Activated CD4-positive, alpha-beta T cell treated with anti-CD3 and anti-CD28 coated beads for 48 hours (primary cell): ENCODE data around the gene LACRT.
"Not testable (repeated sequence)": the region's sequence is repeated elsewhere in the genome, so short reads cannot be mapped to it uniquely, and the experiment has no call there.

Experiments used
- DNase-seq: peaks from one replicate; pipeline ENCODE4 v3.0.0-alpha.2; 2020

The LACRT gene, protein sequence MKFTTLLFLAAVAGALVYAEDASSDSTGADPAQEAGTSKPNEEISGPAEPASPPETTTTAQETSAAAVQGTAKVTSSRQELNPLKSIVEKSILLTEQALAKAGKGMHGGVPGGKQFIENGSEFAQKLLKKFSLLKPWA

GRCh38 chr12:54634795-54635194 lies at the start of gene LACRT:
Gene LACRT (minus strand): TSS chr12:54634895. CDS start chr12:54634841, 54 bp downstream.
- no peak for DNase-seq

DNA sequence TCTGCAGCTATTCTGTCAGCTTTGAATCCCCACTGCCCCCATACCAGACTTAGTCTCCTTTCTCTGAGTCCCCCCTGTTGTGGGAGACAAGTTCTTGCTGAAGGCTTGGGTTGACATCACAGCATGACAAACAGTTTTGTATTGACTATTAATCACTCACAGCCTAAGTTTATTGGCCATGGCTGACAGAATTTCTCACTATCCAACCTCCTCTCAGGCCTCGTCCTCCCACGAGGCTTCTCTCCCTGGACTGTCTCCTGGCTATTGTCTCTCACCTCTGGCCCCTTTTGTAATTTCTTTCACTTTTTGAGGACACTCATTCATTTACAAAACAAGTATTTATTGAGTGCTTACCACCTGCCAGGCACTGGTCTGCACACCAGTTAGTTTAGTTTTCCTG lies 48.7 kb upstream of the LACRT start:
- no peak for DNase-seq

GRCh38 chr12:54682674-54683073 lies 48.0 kb upstream of the LACRT start:
- DNase-seq: no peak

DNA sequence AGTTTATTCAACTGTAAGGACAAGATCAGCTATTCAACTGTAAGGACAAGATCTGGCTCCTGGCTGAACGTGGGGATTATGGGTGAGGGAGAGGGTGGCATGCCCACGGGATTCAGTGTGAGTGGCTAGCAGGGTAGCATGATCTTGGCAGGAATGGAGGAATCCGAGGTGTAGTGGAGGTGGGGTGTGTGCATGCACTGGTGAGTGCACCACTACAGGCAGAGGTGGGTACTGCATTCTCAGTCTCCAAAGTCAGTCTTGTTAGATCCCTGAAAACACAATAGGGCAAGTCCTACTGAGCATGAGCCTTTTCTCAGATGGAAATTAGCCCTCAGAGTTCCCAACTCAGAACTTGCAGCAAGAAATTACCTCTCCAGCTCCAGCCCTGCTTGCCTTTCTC lies 45.7 kb upstream of the LACRT start:
- DNase-seq: peak; percentile 61

DNA sequence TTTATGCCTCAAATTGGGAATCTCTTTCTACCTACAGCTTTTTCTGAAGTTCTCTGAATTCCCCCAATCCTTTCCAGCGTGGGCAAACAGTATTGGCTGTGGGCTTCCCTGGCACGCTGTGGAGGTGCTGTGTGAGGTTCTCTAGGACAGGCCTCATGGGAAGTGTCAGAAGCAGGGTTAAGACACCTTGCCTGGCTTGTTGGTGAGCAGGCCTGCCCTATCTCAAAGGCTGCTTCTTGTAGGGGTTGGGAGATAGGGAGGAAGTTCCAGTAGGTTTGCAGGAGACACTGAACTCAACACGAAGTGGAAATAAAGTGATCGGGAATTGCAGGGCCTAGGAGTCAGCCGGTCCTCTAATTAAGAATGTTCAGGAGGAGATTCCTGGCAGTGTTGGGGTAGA lies 43.4 kb upstream of the LACRT start:
- no peak for DNase-seq

DNA sequence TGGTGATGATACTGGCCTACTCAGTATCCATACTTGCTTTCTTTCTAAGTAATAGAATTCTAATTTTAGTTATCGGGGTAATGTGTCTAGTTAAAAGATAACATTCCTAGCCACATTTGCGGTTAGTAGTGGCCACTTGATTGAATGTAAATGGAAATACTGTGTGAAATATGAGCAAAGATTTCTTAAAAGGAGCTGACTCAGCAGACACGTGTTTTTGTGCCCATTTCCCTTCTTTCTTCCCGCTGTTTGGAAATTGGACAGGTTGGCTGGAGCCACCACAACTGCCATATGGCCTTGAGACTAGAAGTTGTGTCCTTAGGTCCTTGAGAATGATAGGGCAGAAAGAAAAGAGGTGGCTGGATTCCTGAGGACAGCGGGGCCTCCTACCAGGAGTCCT lies 33.2 kb upstream of the LACRT start:
- DNase-seq: no peak

GRCh38 chr12:54666008-54666407 lies 31.3 kb upstream of the LACRT start:
- DNase-seq: no peak

GRCh38 chr12:54665022-54665635 lies 30.4 kb upstream of the LACRT start:
- DNase-seq: not testable (repeated sequence)

DNA sequence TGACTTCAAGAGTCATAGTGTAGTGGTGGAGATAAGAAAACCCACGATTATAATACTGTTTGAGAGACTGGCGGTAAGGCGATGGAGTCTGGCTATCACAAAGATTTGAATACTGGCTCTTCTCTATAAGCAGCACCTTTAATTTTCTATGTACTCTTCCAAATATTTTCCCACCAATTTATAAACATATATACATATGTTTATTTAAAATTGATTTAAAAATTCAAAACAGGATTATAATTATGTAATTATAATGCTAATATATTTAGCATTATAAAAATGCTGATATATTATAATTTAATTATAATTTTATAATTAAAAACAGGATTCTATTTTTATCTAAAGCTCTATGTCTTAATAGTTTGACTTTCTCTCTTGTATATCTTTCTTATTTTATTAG lies 28.9 kb upstream of the LACRT start:
- DNase-seq: no peak

DNA sequence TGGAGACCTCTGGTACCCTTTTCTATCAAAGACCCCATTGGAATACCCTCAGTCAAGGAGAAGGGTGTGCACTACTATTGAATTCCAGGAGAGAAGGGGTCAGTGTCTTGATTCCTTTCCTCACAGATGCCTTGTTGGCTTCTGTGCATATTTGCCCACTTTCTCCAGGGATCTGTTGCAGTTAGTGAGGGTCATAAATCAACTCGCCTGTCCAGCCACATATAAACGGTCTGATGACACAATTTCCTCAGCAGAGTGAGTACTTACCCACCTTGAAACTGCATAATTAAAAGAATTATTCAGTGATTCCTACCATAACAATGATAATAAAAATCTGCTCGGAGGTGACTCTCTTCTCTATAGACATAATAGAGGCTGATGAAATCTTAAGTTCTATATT lies 27.3 kb upstream of the LACRT start:
- DNase-seq: no peak

DNA sequence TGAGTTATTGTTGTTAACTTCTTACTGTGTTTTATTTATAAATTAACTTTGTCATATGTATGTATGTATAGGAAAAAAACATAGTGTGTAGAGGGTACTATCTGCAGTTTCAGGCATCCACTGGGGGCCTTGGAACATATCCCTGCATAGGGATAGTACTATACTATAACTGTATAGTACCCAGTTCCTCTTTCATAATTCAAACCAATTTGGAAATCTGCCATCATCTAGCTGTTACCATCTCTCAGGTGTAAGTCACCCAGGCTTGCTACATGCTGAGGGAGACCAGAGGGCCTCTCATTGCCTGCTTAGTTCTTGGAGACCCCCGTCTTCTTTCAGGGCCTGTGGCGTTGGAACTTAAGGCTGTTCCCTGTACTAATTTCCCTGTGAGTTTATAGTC lies 26.4 kb upstream of the LACRT start:
- no peak for DNase-seq

DNA sequence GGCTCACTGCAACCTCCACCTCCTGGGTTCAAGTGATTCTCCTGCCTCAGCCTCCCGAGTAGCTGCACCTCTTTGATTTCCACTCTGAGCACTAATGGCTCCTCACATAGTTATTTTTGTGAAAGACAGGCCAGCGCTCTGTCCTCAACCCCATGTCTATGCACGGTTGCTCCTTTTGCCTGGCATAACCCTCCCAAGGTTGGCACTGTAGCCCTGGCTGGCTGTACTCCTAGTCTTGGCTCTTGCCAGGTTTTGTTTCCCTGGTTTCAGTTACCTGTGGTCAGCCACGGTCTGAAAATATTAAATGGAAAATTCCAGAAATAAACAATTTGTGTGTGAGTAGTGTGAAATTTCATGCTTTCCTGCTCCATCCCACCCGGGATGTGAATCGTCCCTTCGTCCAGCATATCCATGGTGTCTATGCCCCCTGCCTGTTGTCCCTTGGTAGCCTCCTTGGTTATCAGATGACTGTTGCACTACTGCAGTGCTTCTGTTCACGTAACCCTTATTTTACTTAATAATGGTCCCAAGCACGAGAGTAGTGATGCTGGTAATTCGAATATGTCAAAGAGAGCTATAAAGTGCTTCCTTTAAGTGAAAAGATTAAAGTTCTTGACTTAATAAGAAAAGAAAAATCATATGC lies 25.7 kb upstream of the LACRT start:
- DNase-seq: no peak

DNA sequence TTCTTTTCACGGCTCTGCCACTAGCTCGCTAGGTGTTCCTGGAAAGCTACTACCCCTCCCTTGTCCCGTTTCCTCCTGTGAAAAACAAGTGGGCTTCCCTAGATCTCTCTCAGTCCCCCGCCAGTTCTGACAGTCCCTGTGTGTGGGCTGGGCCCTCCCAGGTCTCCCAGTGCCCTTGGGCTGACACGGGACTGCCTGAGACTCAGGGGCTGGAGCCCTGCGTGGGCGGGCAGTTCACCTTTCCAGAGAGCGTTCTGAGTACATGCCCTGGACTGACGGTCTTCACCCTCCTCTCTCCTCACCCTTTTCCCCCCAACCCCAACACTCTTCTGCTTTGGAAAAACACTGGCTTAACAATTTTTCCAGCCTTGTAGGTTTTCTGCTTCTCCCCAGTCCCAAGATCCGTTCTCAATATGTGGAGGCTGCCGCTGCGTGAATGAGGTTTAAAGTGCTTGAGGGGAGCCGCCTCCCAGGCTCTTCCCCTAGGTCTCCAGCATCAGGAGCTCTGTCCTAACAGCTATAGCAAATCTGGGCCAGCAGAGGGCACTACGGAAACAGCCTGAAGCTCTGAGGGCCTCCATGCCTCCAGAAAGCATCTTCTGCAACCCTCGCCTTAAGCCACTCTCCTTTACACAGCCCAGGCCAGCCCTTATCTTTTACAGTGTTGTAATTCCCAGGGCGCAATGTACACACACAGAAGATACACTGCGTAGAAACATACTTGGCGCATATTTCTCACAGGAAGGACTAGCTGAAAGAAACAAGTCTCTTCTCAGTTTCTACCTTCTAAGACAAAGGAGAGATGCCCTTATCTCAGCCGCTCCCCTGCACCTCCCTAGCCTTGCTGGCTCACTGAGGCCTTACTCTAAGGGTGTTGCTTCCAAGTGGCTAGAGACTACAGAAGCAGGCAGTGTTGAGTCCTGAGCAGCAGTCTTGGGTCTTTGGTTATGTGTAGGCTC lies 23.9 kb upstream of the LACRT start:
- peak; percentile 70 for DNase-seq

DNA sequence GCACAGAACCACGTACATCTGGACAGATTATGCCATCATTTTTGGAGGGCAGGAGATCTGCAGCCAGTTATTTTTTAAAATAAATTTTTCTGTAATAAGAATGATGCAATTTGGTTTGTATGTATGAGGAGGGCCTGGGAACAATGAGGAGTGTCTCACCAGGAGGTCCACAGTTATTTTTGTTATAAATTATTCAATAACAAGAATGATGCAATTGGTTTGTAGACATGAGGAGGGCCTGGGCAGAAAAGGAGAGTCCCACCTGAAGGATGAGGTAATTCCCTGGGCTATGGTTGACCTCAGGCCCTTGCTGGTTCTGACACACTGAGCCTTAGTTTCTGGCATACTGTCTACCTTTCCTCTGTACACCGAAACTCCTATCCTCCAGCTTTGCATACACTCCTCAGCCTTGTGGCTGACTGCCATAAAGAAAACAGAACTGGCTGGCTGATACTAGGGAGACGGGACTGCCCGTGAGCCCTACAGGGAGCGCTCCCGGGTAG lies 22.5 kb upstream of the LACRT start:
- no peak for DNase-seq

DNA sequence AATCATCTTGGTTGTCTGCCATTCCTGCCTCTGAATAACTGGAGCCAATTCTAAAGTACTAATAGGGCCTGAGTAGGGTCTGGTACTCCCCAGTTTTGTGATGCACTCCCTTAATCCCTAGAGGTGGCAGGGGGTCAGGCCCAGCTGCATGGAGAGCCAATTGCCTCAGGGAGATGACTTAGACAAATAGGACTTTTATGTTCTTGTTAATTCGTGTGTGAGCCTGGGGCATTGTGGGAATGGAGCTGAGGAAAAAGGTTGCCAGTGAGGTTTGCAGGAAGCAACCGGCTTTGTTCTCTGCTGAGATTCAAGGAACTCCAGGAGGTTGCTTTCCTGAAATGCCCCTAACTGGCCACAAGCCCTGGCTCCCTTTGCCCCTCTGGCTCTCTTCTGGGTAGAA lies 20.2 kb upstream of the LACRT start:
- no peak for DNase-seq

DNA sequence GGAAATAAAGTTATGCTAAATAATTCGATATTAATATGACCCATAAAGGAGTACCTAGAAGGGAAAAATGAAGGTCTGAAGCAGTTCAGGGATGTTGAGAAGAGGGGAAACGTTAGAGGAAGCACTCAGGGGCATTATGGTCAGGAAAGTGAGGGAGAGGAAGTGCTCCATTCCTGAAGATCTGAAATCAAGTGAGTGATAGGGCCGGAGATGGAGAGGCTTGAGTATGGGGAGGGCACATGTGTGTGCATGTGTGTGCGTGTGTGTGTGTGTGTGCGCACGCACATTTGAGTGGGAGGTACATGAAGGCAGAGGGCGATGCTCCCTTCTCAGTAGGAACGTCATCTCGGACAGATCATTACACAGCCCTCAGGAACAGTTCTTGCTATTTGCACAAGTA lies 18.3 kb upstream of the LACRT start:
- DNase-seq: no peak

DNA sequence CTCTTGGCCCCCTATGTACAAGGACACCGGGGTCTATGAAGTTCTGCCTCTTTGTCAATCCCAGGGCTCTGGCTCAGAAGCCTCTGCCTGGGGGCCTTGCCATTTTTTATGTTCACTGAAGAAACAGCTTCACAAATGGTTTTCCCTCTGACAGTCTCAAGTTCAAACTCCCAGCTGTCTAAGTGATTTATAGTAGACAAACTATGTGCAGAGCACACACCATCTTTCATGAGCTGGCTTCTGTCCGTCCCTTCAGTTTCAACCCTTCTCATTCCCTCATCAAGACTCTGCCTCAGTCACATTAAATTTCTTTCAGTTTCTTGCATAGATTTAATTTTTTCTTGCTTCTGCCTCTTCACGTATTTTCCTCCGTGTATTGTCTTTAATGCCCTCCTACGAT lies 16.2 kb upstream of the LACRT start:
- DNase-seq: no peak

DNA sequence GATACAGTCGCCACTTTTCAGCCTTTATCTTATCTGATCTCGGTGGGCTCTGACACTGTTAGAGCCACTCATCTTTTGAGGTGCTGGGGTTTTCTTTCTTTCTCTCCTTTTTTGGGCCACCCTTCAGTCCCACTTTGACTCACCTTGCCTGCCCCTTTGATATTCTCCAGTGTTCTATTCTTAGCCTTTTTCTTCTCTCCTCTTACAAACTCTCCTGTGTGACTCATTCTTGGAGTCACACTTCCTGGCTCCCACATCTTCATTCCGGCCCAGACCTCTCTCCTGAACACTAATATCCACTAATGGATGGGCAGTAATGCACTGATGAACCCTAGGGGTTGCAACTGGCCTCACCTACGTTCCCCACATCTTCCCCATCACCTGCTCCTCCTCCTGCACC lies 15.7 kb upstream of the LACRT start:
- DNase-seq: no peak

GRCh38 chr12:54649825-54650224 lies 15.1 kb upstream of the LACRT start:
- DNase-seq: no peak

- DNase-seq: no peak
Observed at GRCh38 chr12:54648265-54648664, 13.6 kb upstream of the LACRT start, which contains the start of gene DCD. Gene DCD (minus strand): TSS chr12:54648365. CDS start chr12:54648303, 62 bp downstream.

- no peak for DNase-seq
Observed at GRCh38 chr12:54641554-54641953, 6.9 kb upstream of the LACRT start.

- no peak for DNase-seq
Observed at GRCh38 chr12:54641089-54641488, 6.4 kb upstream of the LACRT start.

GRCh38 chr12:54639112-54639511 lies 4.4 kb upstream of the LACRT start:
- DNase-seq: not testable (repeated sequence)
